ENCODE data around the gene NATD1.

GRCh38 chr17:21210411-21211076, 42.7 kb downstream of the NATD1 start:
- TF ChIP-seq YY1 (IDR thresholded peaks at IDR 0.05; ENCODE audit: extremely low read depth, insufficient replicate concordance, low read depth, low read length) (no peak), POLR2A (IDR thresholded peaks at IDR 0.05; ENCODE audit: borderline replicate concordance, extremely low read depth, insufficient read depth, insufficient read length) (no peak), EZH2 (IDR thresholded peaks at IDR 0.05) (no peak), MAX (IDR thresholded peaks at IDR 0.05) (no peak), SIN3A (IDR thresholded peaks at IDR 0.05; ENCODE audit: low read depth) (no peak), ZFX (IDR thresholded peaks at IDR 0.05) (no peak), CTCF (IDR thresholded peaks at IDR 0.05 in 2 of 3, conservative IDR thresholded peaks at IDR 0.05 in 1 of 3; ENCODE audit: borderline replicate concordance in 1 of 3, insufficient read depth in 1 of 3, low read depth in 2 of 3, low read length in 2 of 3) (no peak)
